GM19372 (cell line): ENCODE results near the gene PBX4.
"Not testable (repeated sequence)": the region's sequence is repeated elsewhere in the genome, so short reads cannot be mapped to it uniquely, and the experiment has no call there.

ENCODE experiments used
- ATAC-seq: cut with Tn5 transposase; IDR thresholded peaks from one replicate; pipeline ENCODE4 v1.9.1; 2021; ENCODE audit warnings: mild to moderate bottlenecking, low read depth, moderate library complexity; ENCODE audit not compliant: unreplicated experiment

Gene PBX4

DNA sequence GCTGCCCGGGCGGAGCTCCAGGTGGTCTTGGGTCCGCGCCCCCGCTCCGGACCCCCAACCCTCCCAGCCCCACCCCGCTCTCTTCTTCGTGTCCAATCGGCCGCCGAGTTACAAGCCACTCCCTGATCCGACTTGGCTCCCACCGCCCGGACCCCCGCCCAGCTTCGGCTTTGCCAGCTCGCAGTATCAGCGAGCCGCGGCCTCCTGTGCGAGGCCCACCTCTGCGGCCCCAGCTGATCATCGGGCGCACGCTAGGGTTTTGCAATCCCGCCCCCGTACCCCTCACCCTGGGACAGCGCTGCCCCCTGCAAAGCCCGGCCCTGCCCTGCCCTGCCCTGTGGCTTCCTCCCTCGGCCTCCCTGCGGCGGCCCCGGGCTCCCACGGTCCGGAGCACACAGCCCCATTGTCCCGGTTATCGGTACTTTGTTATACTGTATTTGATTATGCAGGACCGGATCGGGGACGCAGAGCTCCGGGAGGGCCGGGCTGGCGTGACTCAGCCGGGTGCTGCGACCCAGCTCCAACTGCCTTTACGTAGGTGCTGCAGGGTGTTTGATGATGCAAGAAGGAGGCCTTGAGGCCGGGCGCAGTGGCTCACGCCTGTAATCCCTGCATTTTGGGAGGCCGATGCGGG is 10.1 kb upstream of the PBX4 start:
- no peak for ATAC-seq

DNA sequence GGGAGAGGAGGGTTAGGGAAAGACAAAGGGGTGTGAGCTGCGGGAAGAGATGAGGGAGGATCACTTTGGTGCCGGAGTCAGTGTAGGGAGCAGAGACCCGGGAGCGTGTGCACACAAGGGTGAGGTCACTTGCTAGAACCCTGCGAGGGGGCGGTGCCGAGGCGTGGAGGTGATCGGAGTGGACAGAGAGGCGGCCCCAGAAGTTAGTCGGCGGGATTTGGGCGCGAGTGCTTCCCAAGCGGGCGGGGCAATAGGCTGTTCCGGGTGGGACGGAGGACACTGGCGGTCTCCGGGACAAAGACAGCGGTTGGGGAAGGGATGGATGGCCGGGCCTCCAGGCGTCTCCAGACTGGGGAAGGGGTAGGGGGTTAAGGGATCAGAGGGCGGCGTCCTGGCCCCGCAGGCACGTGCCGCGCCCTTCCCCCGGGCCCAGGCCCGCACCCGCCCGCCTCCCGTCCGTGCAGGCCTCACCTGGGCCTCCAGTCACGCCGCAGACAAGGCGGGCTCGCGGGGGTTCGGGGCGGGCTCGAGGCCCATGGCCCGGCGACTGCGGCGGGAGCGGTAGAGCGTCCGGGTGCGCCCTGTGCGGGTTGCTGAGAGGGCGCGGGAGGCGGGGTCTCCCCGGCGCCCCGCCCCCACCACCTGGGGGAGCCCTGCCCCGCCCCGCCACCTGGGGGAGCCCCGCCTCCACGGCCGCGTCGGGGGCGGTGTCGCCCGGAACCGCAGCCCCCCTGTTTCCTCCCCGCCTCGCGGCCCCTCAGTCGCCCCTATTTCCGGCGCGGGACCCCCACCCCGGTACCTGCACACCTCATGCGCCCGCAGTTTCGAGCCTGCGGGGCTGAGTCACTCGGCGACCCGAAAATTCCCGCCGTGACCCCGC is 9.4 kb upstream of the PBX4 start, which contains the start of gene LPAR2:
TSS of gene LPAR2 (minus strand) at position 600 of the 880 bp plus-strand sequence. CDS start 945 bp downstream, outside the sequence.
- peak; percentile 60 for ATAC-seq

DNA sequence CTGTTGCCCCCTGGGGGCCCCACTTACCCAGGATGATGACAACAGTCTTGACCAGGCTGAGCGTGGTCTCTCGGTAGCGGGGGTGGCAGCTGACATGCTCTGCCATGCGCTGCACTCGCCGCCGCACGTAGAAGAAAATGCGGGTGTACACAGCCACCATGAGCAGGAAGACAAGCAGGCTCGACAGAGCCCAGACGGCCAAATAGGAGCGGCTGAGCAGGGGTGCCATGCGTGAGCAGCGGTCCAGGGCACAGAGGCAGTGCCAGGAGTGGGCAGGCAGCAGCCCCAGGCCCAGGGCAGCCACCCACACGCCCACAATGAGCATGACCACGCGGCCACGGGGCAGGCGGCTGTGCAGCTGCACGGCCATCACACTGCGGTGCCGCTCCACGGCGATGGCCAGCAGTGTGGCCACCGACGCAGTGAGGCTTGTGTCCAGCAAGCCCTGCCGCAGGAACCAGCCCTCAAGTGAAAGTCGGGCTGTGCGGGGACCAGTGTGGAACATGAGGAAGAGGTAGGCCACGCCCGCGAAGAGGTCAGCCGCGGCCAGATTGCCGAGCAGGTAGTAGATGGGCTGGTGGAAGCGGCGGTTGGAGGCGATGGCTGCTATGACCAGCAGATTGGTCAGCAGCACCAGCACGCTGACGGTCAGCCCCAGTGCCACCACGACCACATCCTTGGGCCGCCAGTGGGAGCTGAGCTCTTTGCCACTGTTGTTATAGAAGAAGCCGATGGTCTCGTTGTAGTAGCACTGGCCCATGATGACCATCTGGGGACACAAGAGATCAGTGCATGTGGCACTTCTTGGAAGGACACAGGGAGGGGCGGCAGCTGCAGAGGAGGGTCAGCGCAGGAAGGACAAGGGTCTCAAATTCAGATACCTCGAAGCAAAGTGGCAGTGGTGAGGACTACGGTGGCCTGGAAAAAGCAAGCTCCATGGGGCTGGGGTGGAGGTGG is 8.3 kb upstream of the PBX4 start:
- ATAC-seq, result no peak

DNA sequence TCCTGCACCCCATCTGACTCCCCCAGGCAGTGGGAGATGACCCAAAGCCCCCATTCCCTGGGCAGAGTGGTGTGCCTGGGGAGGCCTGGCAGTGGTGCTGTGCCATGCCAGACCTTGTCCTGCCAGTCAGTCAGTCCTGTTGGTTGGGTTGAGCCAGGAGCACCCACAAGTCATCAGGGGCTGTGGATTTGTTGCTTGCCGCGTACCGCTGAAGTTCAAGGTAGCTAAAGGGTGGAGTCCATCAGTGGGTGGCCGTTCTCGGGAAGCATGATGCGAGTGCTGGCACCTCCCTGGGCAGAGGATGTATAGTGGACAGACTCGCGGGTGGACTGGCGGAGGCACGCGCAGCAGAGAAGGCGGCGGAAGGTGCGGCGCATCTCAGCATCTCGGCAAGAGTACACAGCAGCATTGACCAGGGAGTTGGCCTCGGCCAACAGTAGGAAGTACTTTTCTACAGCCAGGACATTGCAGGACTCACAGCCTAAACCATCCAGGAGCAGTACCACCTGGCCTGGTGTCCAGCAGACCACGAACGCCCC is 5.6 kb upstream of the PBX4 start:
- no peak for ATAC-seq

DNA sequence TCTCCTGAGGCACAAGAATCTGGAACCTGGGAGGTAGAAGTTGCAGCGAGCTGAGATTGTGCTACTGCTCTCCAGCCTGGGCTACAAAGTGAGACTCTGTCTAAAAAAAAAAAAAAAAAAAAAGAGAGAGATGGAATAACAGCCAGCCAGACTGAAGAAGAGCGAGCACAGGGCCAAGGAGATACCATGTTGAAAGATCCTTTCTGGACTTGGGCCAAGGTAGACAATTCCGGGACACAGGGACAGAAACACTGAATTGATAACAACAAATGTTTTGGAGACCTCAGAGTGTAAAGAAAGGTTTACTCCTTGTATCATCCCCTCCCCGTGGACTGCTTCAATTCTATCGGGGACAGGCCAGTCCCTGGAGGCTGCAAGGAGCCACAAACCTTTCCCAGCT is 4.9 kb upstream of the PBX4 start:
- no peak for ATAC-seq

DNA sequence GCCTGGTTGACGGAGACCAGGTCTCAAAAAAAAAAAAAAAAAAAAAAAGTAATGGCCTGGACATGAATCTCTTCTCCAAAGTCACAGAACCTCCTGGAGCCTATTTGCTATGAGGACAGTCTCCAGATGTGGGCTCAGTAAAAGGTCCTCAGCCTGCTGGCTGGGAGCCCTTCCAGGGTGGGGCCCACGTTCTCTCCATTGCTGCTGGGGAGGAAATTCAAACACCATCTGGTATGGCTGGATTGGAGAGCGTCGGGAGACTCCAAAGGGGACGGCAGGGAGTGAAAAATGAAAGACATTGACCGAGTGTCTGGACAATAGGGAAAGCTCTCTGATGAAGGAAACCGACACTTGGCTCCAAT is 1.3 kb upstream of the PBX4 start:
- ATAC-seq, result no peak

DNA sequence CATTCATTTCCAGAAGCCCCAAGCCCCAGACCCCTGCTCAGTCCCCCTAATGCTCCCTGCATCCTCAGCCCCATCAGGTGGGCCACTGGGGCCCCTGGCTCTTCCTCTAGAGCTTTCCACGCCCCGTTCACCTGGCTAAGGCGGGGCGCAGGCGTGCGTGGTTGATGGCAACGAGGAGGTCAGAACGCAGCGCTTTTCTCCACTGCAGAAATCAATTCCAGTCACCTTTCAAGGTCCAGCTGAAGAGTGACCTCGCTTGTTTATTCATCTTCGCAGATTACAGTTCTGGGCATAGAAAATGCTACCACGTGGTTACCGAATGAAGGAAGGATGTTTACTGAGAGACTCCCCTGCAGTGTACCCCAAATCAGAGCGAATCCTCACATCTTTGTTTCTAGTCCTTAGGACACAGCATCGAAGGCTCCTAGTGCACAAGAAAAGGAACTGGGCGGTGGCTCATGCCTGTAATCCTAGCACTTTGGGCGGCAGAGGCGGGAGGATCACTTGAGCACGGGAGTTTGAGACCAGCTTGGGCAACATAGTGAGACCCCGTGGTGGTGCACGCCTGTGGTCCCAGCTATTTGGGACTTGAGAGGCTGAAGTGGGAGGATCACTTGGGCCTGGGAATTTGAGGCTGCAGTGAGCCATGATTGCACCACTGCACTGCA is 828 bp upstream of the PBX4 start:
- no peak for ATAC-seq

DNA sequence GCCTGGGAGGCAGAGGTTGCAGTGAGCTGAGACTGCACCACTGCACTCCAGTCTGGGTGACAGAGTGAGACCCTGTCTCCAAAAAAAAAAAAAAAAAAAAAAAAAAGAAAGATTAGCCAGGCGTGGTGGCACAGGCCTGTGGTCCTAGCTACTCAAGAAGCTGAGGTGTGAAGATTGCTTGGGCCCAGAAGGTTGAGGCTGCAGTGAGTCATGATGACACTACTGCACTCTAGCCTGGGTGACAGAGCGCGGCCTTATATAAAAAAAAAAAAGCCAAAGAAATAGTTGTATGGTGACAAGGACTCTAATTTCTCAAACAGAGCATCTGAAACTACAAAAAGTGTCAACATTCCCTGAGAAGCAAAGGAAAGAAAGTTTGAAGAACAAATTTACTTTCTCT is 3.4 kb downstream of the PBX4 start:
- ATAC-seq, result no peak

DNA sequence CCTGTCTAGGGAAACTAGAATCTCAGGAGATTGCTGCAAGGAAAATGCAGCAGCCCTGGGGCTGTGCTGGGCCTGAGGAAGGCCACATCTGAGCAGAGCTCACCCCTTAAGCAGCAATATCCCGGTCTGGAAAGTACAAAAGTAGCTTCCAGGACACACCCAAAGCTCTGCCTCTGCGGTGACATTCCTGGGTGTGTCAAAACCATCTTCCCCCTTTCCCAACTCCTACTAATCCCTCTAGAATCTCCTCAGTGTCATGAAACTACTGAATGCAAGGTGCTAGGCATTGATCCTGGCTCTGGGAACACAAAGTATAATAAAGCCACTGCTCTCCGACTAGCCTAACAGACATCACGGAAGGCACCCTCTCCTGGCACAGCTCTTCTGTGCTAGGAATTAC is 5.0 kb downstream of the PBX4 start:
- ATAC-seq, result no peak

DNA sequence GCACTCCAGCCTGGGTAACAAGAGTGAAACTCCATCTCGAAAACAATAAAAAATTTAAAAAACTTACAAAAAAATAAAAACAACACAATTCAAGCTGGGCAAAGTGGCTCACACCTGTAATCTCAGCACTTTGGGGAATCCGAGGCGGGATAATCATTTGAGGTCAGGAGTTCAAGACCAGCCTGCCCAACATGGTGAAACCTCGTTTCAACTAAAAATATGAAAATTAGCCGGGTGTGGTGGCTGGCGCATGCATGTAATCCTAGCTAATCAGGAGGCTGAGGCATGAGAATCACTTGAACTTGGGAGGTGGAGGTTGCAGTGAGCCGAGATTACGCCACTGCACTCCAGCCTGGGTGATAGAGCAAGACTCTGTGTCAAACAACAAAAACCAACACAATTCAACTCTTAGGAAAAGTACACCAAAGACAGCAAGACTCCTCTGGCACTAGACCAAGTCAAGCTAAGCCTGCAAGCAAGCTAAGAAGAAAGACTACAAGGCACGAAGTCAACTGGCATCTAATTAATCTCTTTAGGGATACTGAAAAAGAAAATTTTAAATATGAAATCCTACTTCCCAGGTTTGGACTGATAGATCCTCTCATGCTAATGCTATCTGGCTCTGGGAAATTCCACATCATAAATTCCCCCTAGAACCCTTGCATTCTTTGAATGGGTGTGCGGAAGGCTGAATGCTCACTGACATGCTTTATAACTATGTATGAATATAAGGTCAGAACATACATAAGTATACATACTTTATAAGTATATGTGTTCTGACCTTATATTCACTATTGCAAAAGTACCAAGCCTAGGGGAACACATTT is 7.9 kb downstream of the PBX4 start:
- no peak for ATAC-seq

DNA sequence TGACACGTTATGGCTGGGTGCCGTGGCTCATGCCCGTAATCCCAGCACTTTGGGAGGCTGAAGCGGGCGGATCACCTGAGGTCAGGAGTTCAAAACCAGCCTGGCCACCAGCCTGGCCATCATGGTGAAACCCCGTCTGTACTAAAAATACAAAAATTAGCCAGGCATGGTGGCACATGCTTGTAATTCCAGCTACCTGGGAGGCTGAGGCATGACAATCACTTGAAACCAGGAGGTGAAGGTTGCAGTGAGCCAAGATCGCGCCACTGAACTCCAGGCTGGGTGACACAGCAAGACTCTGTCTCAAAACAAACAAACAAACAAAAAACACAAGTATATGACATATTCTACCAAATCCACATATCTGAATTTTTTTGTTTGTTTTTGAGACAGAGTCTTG is 11.8 kb downstream of the PBX4 start:
- ATAC-seq, result not testable (repeated sequence)

DNA sequence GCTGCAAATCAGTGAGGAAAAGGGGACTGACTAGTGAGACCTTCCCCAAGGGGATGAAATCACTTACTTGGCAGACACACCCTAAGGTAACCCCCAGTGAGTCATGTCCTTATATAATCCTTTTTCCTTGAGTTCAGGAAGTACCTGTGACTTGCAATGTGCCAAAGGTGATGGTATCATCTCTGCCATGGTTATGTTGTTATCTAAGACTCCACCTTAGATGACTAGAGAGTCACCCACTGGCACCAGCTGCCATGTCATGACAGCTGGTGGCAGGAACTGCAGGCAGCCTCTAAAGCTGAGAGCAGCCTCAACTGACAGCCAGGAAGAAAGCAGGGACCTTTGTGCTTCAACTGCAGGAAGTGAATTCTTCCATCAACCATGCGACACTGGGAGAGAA is 12.5 kb downstream of the PBX4 start:
- no peak for ATAC-seq

DNA sequence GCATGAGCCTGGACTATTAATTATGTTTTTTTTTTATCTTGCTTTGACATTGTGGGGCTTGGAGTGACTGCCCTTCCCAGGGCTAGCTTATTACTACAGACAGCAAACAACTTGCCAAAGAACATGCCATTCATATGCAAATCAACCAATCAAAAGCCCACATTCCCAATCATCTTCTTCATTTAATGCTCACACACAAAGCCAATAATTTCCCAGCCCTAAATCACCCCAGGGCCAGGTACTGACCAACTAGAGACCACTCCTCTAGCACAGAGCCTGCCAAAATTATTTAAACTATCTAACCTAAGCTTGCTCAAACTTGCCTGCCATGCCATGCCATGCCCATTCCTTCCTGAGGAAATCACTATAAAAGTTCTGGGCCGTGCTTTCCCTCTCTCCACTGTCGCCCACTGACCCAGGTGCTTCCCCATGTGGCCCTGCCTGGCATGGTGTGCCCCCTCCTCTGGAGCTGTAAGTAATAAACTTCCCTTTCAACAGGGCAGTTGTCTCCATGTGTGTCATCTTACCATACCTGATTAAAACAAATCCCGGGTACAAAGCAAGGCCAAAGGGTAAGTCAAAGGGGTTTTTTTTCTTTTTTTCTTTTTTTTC is 15.7 kb downstream of the PBX4 start:
- ATAC-seq, result no peak

DNA sequence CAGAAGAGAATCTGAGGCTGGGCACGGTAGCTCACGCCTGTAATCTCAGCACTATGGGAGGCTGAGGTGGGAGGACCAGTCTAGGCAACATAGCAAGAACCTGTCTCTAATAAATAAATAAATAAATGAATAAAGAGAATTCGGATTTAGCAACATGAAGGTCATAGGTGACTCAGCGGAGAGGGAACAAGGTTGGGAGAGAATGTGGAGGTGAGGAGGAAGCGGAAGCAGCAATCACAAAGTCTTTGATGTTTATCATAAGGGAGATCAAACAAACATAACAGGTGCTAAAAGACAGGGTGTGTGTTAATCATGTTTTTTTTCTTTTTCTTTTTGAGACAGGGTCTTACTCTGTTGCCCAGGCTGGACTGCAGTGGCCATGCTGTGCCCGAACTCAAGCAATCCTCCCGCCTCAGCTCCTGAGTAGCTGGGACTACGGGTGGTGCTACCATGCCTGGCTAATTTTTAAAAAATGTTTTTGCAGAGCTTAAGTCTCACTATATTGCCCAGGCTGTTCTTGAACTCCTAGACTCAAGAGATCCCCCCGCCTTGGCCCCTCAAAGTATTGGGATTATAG is 16.3 kb downstream of the PBX4 start:
- no peak for ATAC-seq

DNA sequence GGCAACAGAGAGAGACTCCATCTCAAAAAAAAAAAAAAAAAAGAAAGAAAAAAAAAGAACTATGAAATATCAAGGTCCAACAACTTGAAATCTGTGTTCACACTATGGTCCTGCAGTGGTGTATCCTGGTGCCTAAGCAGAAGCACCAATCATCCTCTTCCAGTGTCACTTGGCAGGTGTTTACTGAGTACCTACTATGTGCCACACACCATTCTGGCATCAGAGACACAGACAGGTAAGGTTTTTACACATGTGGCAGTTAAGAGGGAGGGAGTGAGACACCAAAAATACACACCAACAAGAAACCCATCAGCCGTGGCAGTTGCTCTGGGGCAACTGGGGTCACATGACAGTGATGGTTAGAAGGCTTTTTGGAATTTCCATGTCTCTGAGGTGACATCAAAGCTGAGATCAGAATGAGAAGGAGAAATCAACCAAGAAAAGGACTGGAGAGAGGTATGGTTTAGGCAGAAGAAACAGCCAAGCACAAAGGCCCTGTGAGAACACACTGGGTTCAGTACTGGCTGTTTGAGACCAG is 17.6 kb downstream of the PBX4 start:
- no peak for ATAC-seq

DNA sequence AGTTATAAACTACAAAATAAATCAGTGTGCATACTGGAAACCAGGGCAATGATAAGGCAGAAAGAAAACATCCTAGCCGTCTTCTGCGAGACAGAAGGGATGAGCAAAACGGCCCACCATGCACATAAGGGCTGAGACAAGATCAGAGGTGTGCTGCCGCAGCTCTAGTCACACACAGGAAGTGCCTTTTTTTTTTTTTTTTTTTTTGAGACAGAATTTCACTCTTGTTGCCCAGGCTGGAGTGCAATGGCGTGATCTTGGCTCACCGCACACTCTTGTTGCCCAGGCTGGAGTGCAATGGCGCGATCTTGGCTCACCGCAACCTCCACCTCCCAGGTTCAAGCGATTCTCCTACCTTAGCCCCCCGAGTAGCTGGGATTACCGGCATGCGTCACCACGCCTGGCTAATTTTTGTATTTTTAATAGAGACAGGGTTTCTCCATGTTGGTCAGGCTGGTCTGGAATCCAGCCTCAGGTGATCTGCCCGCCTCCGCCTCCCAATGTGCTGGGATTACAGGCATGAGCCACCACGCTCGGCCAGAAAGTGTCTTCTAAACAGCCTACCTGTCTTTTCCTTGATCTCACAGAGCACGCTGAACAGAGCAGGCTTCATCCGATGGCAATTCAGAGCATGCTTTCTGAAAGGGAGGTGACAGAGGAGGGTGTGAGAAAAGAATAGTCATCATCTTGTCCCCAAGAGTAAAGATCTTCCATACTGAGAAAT is 19.6 kb downstream of the PBX4 start:
- ATAC-seq, result not testable (repeated sequence)

DNA sequence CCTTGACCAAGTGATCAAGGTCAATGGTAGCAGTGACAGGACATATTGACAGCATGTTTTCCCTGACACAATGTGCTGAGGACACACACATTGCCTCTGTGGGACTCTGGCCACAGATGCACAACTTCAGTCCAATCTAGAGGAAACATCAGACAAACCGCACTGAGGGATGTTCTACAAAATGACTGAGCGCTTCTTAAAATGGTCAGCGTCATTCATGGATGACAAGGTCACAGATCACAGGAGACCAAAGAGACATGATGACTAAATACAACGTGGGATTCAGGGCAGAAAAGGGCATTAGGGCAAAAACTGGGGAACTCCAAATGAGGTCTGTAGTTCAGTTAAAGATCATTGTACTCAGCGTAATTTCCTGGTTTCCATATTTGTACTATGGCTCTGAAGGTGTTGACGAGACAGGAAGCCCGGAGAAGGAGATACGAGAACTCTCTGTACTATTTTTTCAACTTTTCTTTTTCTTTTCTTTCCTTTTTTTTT is 20.6 kb downstream of the PBX4 start:
- peak; percentile 49 for ATAC-seq
